Psoas muscle (tissue), 8 donors: ENCODE results near the gene RBFOX2. TPM values are rescaled to one million over a fixed set of nuclear protein-coding genes. Genes with fewer than 3 reads are reported as not detected.

Experiments
- ATAC-seq, 4 donors: fragments of 200-7000 bp; cut with Tn5 transposase; one replicate each; pipeline ENCODE4 v1.9.1; 2020; ENCODE audit warnings: moderate library complexity in 3 of 4, mild to moderate bottlenecking in 2 of 4
- DNase-seq, 2 donors: peaks; one replicate each; pipeline ENCODE4 v3.0.0-alpha.2; 2020
- H3K27ac ChIP-seq: fragments of 200-600 bp; one replicate; pipeline ENCODE4 v1.8.0; 2022
- H3K27me3 ChIP-seq, 3 donors: fragments of 200-600 bp in 1 of 3; one replicate each; pipeline versions ENCODE4 v1.6.1 to v1.8.0; 2013 to 2022; ENCODE audit warnings: low read length in 2 of 3, mild to moderate bottlenecking in 2 of 3, moderate library complexity in 1 of 3; ENCODE audit not compliant: insufficient read depth in 3 of 3
- H3K36me3 ChIP-seq, 2 donors: fragments of 200-600 bp in 1 of 2; one replicate each; pipeline versions ENCODE4 v1.6.1 to v1.8.0; 2013 to 2022; ENCODE audit warnings: low read depth in 1 of 2, mild to moderate bottlenecking in 1 of 2, moderate library complexity in 1 of 2; ENCODE audit not compliant: insufficient read depth in 1 of 2
- H3K4me1 ChIP-seq: fragments of 200-600 bp; one replicate; pipeline ENCODE4 v1.8.0; 2022
- H3K4me3 ChIP-seq: fragments of 200-600 bp; one replicate; pipeline ENCODE4 v1.8.0; 2022; ENCODE audit warnings: mild to moderate bottlenecking
- H3K9me3 ChIP-seq: fragments of 200-600 bp; one replicate; pipeline ENCODE4 v1.8.0; 2022
- WGBS, 3 donors: extraction: QIAGEN DNeasy Blood & Tissue Kit; methylation state at CpG; one replicate each; pipeline versions ENCODE4 v1.1.6 to v1.1.7; 2013; 5-methylcytosine and 5-hydroxymethylcytosine counted together
- intact Hi-C, 2 donors: fragments of 100-400 bp; cut with DNase I; formaldehyde crosslinking; loops; one replicate each; pipeline versions ENCODE4 v1.11.0 to v1.14.2; 2022
- polyA plus RNA-seq, 3 donors: library from polyadenylated mRNA; stranded (reverse); fragments of 200-250 nt; gene quantifications; one replicate each; pipeline ENCODE4 v1.2.3, GENCODE V29; 2013
- total RNA-seq, 4 donors: library from RNA; stranded (reverse); fragmentation: NEBNext Ultra II Directional in 2 of 4; extraction: Animal tissue kit (Norgen Biotek cat#: 25700) in 2 of 4; gene quantifications; one replicate each; pipeline versions ENCODE4 v1.2.1 to v1.2.4, GENCODE V29; 2021 to 2023
- TF ChIP-seq, protein P1 (sequence below): fragments of 200-600 bp; IDR thresholded peaks from one replicate; pipeline ENCODE4 v1.8.0; 2022; ENCODE audit warnings: antibody characterized with exemption
- donor health status: healthy with polysubstance abuse.
- donor health status: DM: no; HTN: no; CAD: no; lungs with moderate emphysema.
- donor health status: Bipolar disorder and iron deficiency.
- donor health status: healthy.
- donor health status: DM: yes; HTN: yes; CAD: no.
- donor health status: DM: no; HTN: no; CAD: no.
- donor health status: DM: no; HTN: no; CAD: no.
- donor health status: DM: yes; HTN: yes; CAD: no.

The RBFOX2 gene
- total and polyA plus RNA-seq, 7 donors, result 7.7 to 50.4 (median 28.4) TPM

- 38 to 55% (median 39%) methylated on average over 5 of the region's 5 CpGs for WGBS, 3 donors
- intact Hi-C loops, result no loop called here
- peaks cover 25% of the 10 kb centered on the region for H3K4me1 ChIP-seq
Measured at GRCh38 chr22:35850831-35851230, 177.8 kb downstream of the RBFOX2 start.

GRCh38 chr22:35846804-35847203, 181.8 kb downstream of the RBFOX2 start:
- WGBS, 3 donors, result 38 to 60% (median 42%) methylated on average over 1 of the region's 1 CpG
- no peaks in the 10 kb centered on the region for H3K27me3 ChIP-seq
- ATAC-seq, result no peak
- H3K4me3 ChIP-seq, result peak overlapping the region; percentile 67
- H3K27ac ChIP-seq, result peak overlapping the region; percentile 85
- DNase-seq, result no peak
- H3K36me3 ChIP-seq, result no peaks in the 10 kb centered on the region
- peaks cover 39% of the 10 kb centered on the region for H3K4me1 ChIP-seq
- intact Hi-C loops, result loop anchor here in 1 of 2 donors (5.0 kb wide), 1 partner anchor 45 kb away; no protein-coding TSS in a partner anchor
- TF ChIP-seq, protein P1, sequence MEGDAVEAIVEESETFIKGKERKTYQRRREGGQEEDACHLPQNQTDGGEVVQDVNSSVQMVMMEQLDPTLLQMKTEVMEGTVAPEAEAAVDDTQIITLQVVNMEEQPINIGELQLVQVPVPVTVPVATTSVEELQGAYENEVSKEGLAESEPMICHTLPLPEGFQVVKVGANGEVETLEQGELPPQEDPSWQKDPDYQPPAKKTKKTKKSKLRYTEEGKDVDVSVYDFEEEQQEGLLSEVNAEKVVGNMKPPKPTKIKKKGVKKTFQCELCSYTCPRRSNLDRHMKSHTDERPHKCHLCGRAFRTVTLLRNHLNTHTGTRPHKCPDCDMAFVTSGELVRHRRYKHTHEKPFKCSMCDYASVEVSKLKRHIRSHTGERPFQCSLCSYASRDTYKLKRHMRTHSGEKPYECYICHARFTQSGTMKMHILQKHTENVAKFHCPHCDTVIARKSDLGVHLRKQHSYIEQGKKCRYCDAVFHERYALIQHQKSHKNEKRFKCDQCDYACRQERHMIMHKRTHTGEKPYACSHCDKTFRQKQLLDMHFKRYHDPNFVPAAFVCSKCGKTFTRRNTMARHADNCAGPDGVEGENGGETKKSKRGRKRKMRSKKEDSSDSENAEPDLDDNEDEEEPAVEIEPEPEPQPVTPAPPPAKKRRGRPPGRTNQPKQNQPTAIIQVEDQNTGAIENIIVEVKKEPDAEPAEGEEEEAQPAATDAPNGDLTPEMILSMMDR, result no peak
- H3K9me3 ChIP-seq, result no peaks in the 10 kb centered on the region

More at GRCh38 chr22:35850831-35851230, 177.8 kb downstream of the RBFOX2 start:
- H3K4me3 ChIP-seq, result peak overlapping the region; percentile 67
- DNase-seq (no peak), ATAC-seq (no peak)
- no peaks in the 10 kb centered on the region for H3K36me3 ChIP-seq
- H3K9me3 ChIP-seq, result no peaks in the 10 kb centered on the region
- TF ChIP-seq, protein P1, result no peak
- no peaks in the 10 kb centered on the region for H3K27me3 ChIP-seq
- peak overlapping the region; percentile 85 for H3K27ac ChIP-seq

GRCh38 chr22:35844886-35845285, 183.7 kb downstream of the RBFOX2 start:
- TF ChIP-seq, protein P1, result no peak
- ATAC-seq (no peak), DNase-seq (no peak)
- intact Hi-C loops, result loop anchor here (5.0 kb wide), 3 partner anchors 47 to 72 kb away; no protein-coding TSS in a partner anchor
- Histone ChIP-seq H3K36me3 (no peaks in the 10 kb centered on the region), H3K4me3 (no peak overlapping the region), H3K9me3 (no peaks in the 10 kb centered on the region), H3K27me3 (no peaks in the 10 kb centered on the region), H3K4me1 (peaks cover 45% of the 10 kb centered on the region), H3K27ac (peak overlapping the region; percentile 85)
- WGBS, 3 donors, result 80 to 88% (median 87%) methylated on average over 2 of the region's 2 CpGs

GRCh38 chr22:35842954-35843353, 185.7 kb downstream of the RBFOX2 start:
- intact Hi-C loops, result loop anchor here (5.0 kb wide), 2 partner anchors 69 to 74 kb away; no protein-coding TSS in a partner anchor
- H3K36me3 ChIP-seq, result no peaks in the 10 kb centered on the region
- H3K27me3 ChIP-seq, result no peaks in the 10 kb centered on the region
- peaks cover 60% of the 10 kb centered on the region for H3K4me1 ChIP-seq
- no peak overlapping the region for H3K4me3 ChIP-seq
- peak; percentile 56 to 69 (median 64) for ATAC-seq
- peak overlapping the region; percentile 85 for H3K27ac ChIP-seq
- TF ChIP-seq, protein P1, result peak; percentile 52
- DNase-seq, result no peak
- no peaks in the 10 kb centered on the region for H3K9me3 ChIP-seq
- 6 to 12% (median 9%) methylated on average over 2 of the region's 2 CpGs for WGBS, 3 donors

DNA sequence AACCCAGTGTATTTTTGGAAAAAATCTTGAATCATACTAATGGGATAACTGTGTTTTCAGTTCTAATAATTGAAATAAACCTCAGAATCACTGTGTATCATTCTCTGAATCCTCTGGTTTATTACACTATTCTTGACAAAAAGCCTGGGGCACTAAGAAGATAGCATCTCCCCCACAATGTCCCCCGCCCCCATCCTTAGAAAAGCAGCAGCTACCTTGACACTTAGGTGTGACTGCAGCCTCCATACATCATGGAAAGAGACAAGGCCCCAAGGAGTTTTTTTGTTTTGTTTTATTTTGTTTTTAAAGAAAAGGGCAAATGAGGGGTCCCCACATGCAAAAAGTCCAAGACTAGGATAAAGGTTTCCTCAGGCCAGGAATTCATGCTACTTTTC, 186.1 kb downstream of the RBFOX2 start:
- Histone ChIP-seq H3K4me3 (no peak overlapping the region), H3K4me1 (peaks cover 61% of the 10 kb centered on the region), H3K9me3 (no peaks in the 10 kb centered on the region), H3K36me3 (no peaks in the 10 kb centered on the region), H3K27me3 (no peaks in the 10 kb centered on the region), H3K27ac (peak overlapping the region; percentile 85)
- DNase-seq (no peak), ATAC-seq (no peak)
- WGBS, 3 donors, result 89 to 100% (median 95%) methylated on average over 1 of the region's 1 CpG
- TF ChIP-seq, protein P1, result no peak
- intact Hi-C loops, result loop anchor here (5.0 kb wide), 2 partner anchors 70 to 75 kb away; no protein-coding TSS in a partner anchor
